ENCODE measurements around the gene EIF4G2. TPM values are rescaled to one million over a fixed set of nuclear protein-coding genes. Genes with fewer than 3 reads are reported as not detected.

The EIF4G2 gene
- total and polyA plus RNA-seq, 2 donors from 2014 or later, result 238 to 716 TPM

DNA sequence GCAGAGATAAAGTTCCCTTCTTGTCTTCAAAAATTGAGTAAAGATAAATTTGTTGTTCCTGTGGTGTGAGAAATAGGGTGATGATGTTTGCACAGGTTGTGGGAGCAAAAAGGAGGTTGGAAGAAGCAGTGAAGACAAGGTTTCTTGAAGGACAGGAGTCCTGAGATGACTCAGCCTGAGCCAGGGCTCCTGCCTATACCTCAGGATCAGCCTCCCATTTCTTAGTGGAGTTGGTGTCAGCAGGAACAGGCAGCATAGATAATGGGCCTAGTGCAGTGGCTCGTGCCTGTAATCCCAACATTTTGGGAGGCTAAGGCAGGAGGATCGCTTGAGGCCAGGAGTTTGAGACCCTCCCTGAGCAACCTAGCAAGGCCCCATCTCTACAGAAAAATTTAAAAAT, 28.7 kb downstream of the EIF4G2 start:
- intact Hi-C loops (cut with DNase I), result no loop called here
- TF ChIP-seq, protein P1, sequence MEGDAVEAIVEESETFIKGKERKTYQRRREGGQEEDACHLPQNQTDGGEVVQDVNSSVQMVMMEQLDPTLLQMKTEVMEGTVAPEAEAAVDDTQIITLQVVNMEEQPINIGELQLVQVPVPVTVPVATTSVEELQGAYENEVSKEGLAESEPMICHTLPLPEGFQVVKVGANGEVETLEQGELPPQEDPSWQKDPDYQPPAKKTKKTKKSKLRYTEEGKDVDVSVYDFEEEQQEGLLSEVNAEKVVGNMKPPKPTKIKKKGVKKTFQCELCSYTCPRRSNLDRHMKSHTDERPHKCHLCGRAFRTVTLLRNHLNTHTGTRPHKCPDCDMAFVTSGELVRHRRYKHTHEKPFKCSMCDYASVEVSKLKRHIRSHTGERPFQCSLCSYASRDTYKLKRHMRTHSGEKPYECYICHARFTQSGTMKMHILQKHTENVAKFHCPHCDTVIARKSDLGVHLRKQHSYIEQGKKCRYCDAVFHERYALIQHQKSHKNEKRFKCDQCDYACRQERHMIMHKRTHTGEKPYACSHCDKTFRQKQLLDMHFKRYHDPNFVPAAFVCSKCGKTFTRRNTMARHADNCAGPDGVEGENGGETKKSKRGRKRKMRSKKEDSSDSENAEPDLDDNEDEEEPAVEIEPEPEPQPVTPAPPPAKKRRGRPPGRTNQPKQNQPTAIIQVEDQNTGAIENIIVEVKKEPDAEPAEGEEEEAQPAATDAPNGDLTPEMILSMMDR (IDR thresholded peaks at IDR 0.05; ENCODE audit: borderline replicate concordance, extremely low read depth, insufficient read depth), result no peak

DNA sequence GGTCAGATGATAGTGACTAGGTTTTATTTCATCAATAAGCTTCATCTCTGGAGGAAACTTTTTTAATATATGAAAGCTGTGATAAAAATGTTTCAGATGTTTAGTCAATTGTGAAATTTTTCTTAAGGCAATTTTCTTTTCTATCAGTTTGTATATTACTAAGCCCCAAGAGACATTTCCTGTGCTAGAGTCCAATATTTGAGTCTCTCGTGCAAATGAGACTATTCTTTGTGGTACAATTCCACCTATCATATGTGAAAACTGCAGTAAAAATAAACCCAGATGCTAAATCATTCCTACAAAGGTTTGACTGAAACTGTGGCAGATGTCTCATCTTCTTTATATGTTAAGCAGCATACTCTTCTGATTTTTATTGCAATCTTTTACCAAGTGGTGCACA, 29.6 kb downstream of the EIF4G2 start:
- FAIRE-seq (no peak), DNase-seq (no peak)
- Histone ChIP-seq H3K4me1 (ENCODE audit: control insufficient read depth in 2 of 3, insufficient read depth in 2 of 3, low read depth in 1 of 3, low read length in 3 of 3) (no peaks in the 10 kb centered on the region), H3K36me3 (ENCODE audit: control insufficient read depth in 2 of 3, insufficient read depth in 3 of 3, low read length in 3 of 3) (peaks cover 6 to 43% (median 34%) of the 10 kb centered on the region in 3 donors), H3K27me3 (ENCODE audit: control insufficient read depth, insufficient read depth, low read length) (no peaks in the 10 kb centered on the region), H3K27ac (ENCODE audit: low read depth in 2 of 2, low read length in 2 of 2) (no peak overlapping the region), H3K4me3 (ENCODE audit: low read length in 3 of 3) (no peak overlapping the region), H3K9ac (ENCODE audit: low read length in 3 of 3) (no peak overlapping the region), H3K9me3 (ENCODE audit: control insufficient read depth in 2 of 3, insufficient read depth in 1 of 3, low read length in 3 of 3) (no peaks in the 10 kb centered on the region)
- intact Hi-C loops (cut with DNase I), result no loop called here
- TF ChIP-seq, protein P1 (IDR thresholded peaks at IDR 0.05; ENCODE audit: borderline replicate concordance, extremely low read depth, insufficient read depth), result no peak

More for the DNA sequence above, 28.7 kb downstream of the EIF4G2 start:
- DNase-seq, result no peak
- H3K27me3 ChIP-seq (ENCODE audit: control insufficient read depth, insufficient read depth, low read length), result no peaks in the 10 kb centered on the region
- no peak overlapping the region for H3K27ac ChIP-seq (ENCODE audit: low read depth in 2 of 2, low read length in 2 of 2)
- no peaks in the 10 kb centered on the region for H3K9me3 ChIP-seq (ENCODE audit: control insufficient read depth in 2 of 3, insufficient read depth in 1 of 3, low read length in 3 of 3)
- no peaks in the 10 kb centered on the region for H3K4me1 ChIP-seq (ENCODE audit: control insufficient read depth in 2 of 3, insufficient read depth in 2 of 3, low read depth in 1 of 3, low read length in 3 of 3)
- no peak overlapping the region for H3K4me3 ChIP-seq (ENCODE audit: low read length in 3 of 3)
- no peak for FAIRE-seq
- H3K9ac ChIP-seq (ENCODE audit: low read length in 3 of 3), result no peak overlapping the region
- peaks cover 3 to 34% (median 25%) of the 10 kb centered on the region in 3 donors for H3K36me3 ChIP-seq (ENCODE audit: control insufficient read depth in 2 of 3, insufficient read depth in 3 of 3, low read length in 3 of 3)

DNA sequence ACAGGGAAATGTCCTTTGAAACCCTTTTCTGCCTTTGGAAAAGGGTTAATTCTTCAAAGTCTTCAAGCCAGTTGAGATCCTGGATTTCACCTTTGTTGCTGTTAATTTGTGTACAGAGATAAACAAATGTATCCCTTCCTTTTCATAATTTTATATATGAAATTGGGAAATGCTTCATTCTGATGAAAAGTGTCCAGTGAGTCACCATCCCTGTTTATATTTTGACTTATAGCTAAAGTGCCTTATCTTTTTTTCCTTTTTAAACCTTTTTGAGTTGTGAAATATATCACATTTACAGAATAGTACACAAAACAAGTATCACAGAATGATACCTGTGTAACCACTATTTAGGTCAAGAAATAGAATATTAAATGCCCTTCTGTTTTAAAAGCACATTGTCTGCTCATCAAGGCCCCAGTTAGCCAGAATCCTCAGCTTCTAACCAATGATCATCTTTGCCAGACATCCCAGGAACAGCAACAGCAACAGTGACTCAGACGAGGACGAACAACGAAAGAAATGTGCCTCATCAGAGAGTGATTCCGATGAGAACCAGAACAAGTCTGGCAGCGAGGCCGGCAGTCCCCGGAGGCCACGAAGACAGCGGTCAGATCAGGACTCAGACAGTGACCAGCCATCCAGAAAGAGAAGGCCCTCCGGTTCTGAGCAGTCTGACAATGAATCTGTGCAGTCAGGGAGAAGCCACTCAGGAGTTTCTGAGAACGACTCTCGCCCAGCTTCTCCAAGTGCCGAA, 30.3 kb downstream of the EIF4G2 start:
- Histone ChIP-seq H3K9me3 (ENCODE audit: control insufficient read depth in 2 of 3, insufficient read depth in 1 of 3, low read length in 3 of 3) (no peaks in the 10 kb centered on the region), H3K27ac (ENCODE audit: low read depth in 2 of 2, low read length in 2 of 2) (no peak overlapping the region), H3K4me1 (ENCODE audit: control insufficient read depth in 2 of 3, insufficient read depth in 2 of 3, low read depth in 1 of 3, low read length in 3 of 3) (no peaks in the 10 kb centered on the region), H3K27me3 (ENCODE audit: control insufficient read depth, insufficient read depth, low read length) (no peaks in the 10 kb centered on the region), H3K36me3 (ENCODE audit: control insufficient read depth in 2 of 3, insufficient read depth in 3 of 3, low read length in 3 of 3) (peaks cover 9 to 50% (median 36%) of the 10 kb centered on the region in 3 donors), H3K4me3 (ENCODE audit: low read length in 3 of 3) (no peak overlapping the region), H3K9ac (ENCODE audit: low read length in 3 of 3) (no peak overlapping the region)
- TF ChIP-seq, protein P1 (IDR thresholded peaks at IDR 0.05; ENCODE audit: borderline replicate concordance, extremely low read depth, insufficient read depth), result no peak
- no peak for DNase-seq
- intact Hi-C loops (cut with DNase I), result no loop called here
- no peak for FAIRE-seq

All from kidney (tissue), 14 donors.